ENCODE measurements around the gene PTPRD. TPM values are rescaled to one million over a fixed set of nuclear protein-coding genes. Genes with fewer than 3 reads are reported as not detected.

PTPRD gene
- total RNA-seq, 1 experiment from 2014 or later: 70.1 TPM

DNA sequence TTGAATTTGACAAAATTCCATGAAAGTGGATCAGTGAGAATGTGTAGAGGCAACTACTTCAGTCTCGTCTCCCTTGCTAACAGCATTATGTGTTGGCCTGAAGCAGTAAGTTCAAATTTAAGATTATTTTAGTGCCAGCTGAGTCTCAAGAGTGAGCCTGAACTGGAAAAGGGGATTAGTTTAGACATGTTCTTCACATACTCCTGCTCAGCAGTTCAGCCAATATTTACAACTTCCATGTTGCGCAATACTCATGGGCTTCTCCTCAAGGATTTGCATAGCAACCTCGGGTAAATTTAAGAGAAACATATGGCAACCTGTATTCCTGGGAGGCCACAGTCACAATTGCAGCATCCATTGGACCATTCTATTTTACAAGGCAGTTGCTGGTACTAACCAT is 553.8 kb downstream of the PTPRD start:
- POLR2A ChIA-PET: no interaction called here

DNA sequence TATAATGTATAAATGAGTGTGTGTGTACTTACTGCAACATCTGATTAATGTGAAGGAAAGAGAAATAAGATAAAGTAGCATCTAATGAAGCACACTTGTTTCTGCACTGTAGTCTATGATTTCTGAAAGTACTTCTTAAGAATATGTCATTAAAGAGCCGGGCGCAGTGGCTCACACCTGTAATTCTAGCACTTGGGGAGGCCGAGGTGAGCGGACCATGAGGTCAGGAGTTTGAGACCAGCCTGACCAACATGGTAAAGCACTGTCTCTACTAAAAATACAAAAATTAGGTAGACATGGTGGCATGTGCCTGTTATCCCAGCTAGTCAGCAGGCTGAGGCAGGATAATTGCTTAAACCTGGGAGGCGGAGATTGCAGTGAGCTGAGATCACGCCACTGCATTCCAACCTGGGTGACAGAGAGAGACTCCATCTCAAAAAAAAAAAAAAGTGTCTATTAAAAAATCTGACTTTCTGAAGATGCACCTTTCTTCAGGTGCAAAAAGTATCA is 556.9 kb downstream of the PTPRD start:
- H3K36me3 ChIP-seq (ENCODE audit: control insufficient read depth, insufficient read depth, low read length): no peaks in the 10 kb centered on the region
- TF ChIP-seq, protein P1, sequence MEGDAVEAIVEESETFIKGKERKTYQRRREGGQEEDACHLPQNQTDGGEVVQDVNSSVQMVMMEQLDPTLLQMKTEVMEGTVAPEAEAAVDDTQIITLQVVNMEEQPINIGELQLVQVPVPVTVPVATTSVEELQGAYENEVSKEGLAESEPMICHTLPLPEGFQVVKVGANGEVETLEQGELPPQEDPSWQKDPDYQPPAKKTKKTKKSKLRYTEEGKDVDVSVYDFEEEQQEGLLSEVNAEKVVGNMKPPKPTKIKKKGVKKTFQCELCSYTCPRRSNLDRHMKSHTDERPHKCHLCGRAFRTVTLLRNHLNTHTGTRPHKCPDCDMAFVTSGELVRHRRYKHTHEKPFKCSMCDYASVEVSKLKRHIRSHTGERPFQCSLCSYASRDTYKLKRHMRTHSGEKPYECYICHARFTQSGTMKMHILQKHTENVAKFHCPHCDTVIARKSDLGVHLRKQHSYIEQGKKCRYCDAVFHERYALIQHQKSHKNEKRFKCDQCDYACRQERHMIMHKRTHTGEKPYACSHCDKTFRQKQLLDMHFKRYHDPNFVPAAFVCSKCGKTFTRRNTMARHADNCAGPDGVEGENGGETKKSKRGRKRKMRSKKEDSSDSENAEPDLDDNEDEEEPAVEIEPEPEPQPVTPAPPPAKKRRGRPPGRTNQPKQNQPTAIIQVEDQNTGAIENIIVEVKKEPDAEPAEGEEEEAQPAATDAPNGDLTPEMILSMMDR (IDR thresholded peaks at IDR 0.05; ENCODE audit: insufficient read depth in 1 of 2, low read depth in 1 of 2, low read length in 1 of 2, severe bottlenecking in 1 of 2, unreplicated experiment in 1 of 2): no peak
- intact Hi-C loops (cut with micrococcal nuclease; ENCODE audit: unreplicated experiment): no loop called here
- Mint-ChIP-seq H3K27me3 (ENCODE audit: insufficient read depth, unreplicated experiment) (no peaks in the 10 kb centered on the region), H3K9me3 (ENCODE audit: unreplicated experiment) (no peaks in the 10 kb centered on the region), H3K36me3 (ENCODE audit: insufficient read depth, unreplicated experiment) (no peaks in the 10 kb centered on the region), H3K4me3 (ENCODE audit: unreplicated experiment) (no peak overlapping the region), H3K27ac (ENCODE audit: unreplicated experiment) (no peak overlapping the region), H3K4me1 (ENCODE audit: low read depth, unreplicated experiment) (no peaks in the 10 kb centered on the region)
- DNase-seq: no peak
- ChIA-PET POLR2A (no interaction called here), CTCF (no interaction called here)
- H3K4me1 ChIP-seq: no peaks in the 10 kb centered on the region
- BruUV-seq (replicated peaks): no TSS peak
- H3K9me3 ChIP-seq: no peaks in the 10 kb centered on the region
- no peak overlapping the region for H3K4me3 ChIP-seq (ENCODE audit: low read depth, low read length)
- no peaks in the 10 kb centered on the region for H3K27me3 ChIP-seq (replicated peaks; ENCODE audit: control insufficient read depth, insufficient read depth, low read length)

More for the DNA sequence above, 553.8 kb downstream of the PTPRD start:
- Histone ChIP-seq H3K4me3 (ENCODE audit: low read depth, low read length) (no peak overlapping the region), H3K27me3 (replicated peaks; ENCODE audit: control insufficient read depth, insufficient read depth, low read length) (no peaks in the 10 kb centered on the region), H3K9me3 (no peaks in the 10 kb centered on the region), H3K36me3 (ENCODE audit: control insufficient read depth, insufficient read depth, low read length) (no peaks in the 10 kb centered on the region), H3K4me1 (no peaks in the 10 kb centered on the region)
- Mint-ChIP-seq H3K9me3 (ENCODE audit: unreplicated experiment) (no peaks in the 10 kb centered on the region), H3K4me1 (ENCODE audit: low read depth, unreplicated experiment) (no peaks in the 10 kb centered on the region), H3K36me3 (ENCODE audit: insufficient read depth, unreplicated experiment) (no peaks in the 10 kb centered on the region), H3K27me3 (ENCODE audit: insufficient read depth, unreplicated experiment) (no peaks in the 10 kb centered on the region), H3K4me3 (ENCODE audit: unreplicated experiment) (no peak overlapping the region), H3K27ac (ENCODE audit: unreplicated experiment) (no peak overlapping the region)
- DNase-seq: no peak
- intact Hi-C loops (cut with micrococcal nuclease; ENCODE audit: unreplicated experiment): no loop called here
- CTCF ChIA-PET: no interaction called here
- TF ChIP-seq, protein P1 (IDR thresholded peaks at IDR 0.05; ENCODE audit: insufficient read depth in 1 of 2, low read depth in 1 of 2, low read length in 1 of 2, severe bottlenecking in 1 of 2, unreplicated experiment in 1 of 2): no peak
- no TSS peak for BruUV-seq (replicated peaks)

DNA sequence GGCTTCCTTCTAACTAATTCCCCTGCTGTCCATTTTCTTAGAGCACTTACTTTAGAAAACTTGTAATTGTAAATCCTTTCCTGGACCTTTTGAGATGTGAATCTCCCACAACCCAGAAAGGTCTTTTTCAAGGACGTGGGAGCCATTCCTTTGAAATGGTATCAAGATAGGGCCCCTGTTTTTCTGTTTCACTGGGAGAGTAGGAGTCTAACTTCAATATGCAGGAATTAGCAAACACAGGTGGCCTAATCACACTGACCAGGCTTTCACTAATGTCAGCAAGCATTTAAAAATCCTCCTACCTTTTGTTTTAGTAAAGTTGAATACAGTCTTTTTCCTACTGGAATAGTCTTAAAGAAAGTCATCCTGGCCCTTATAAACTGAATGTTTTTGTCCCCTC is 558.3 kb downstream of the PTPRD start:
- Mint-ChIP-seq H3K27me3 (ENCODE audit: insufficient read depth, unreplicated experiment) (no peaks in the 10 kb centered on the region), H3K4me1 (ENCODE audit: low read depth, unreplicated experiment) (no peaks in the 10 kb centered on the region), H3K36me3 (ENCODE audit: insufficient read depth, unreplicated experiment) (no peaks in the 10 kb centered on the region), H3K9me3 (ENCODE audit: unreplicated experiment) (no peaks in the 10 kb centered on the region), H3K27ac (ENCODE audit: unreplicated experiment) (no peak overlapping the region), H3K4me3 (ENCODE audit: unreplicated experiment) (no peak overlapping the region)
- no TSS peak for BruUV-seq (replicated peaks)
- TF ChIP-seq, protein P1 (IDR thresholded peaks at IDR 0.05; ENCODE audit: insufficient read depth in 1 of 2, low read depth in 1 of 2, low read length in 1 of 2, severe bottlenecking in 1 of 2, unreplicated experiment in 1 of 2): no peak
- POLR2A ChIA-PET: no interaction called here
- Histone ChIP-seq H3K36me3 (ENCODE audit: control insufficient read depth, insufficient read depth, low read length) (no peaks in the 10 kb centered on the region), H3K4me3 (ENCODE audit: low read depth, low read length) (no peak overlapping the region), H3K9me3 (no peaks in the 10 kb centered on the region), H3K4me1 (no peaks in the 10 kb centered on the region), H3K27me3 (replicated peaks; ENCODE audit: control insufficient read depth, insufficient read depth, low read length) (no peaks in the 10 kb centered on the region)
- CTCF ChIA-PET: no interaction called here
- intact Hi-C loops (cut with micrococcal nuclease; ENCODE audit: unreplicated experiment): no loop called here
- no peak for DNase-seq
